Measurements from ENCODE around the gene IMPDH1.

- TF ChIP-seq EP300 (IDR thresholded peaks at IDR 0.05) (no peak), CTCF (IDR thresholded peaks at IDR 0.05) (no peak)
Observed at GRCh38 chr7:128422842-128423241, 13.1 kb upstream of the IMPDH1 start.

Data from ovary (tissue), 3 donors.